Activated CD4-positive, alpha-beta T cell treated with anti-CD3 and anti-CD28 coated beads, Interleukin-2, amount 10 ng/mL, durations not matched to agents 24 days and 14 days (primary cell): ENCODE data around the gene KLF14. TPM values are rescaled to one million over a fixed set of nuclear protein-coding genes. Genes with fewer than 3 reads are reported as not detected.
"Not testable (repeated sequence)": the region's sequence is repeated elsewhere in the genome, so short reads cannot be mapped to it uniquely, and the experiment has no call there.

Source experiments
- DNase-seq: peaks from one replicate; pipeline ENCODE4 v3.0.0; 2022
- H3K27ac Mint-ChIP-seq: one replicate; pipeline ENCODE4 v1.8.0; 2022; ENCODE audit warnings: mild to moderate bottlenecking, mixed read lengths
- H3K27me3 Mint-ChIP-seq: one replicate; pipeline ENCODE4 v1.8.0; 2022; ENCODE audit warnings: mixed read lengths
- H3K36me3 Mint-ChIP-seq: one replicate; pipeline ENCODE4 v1.8.0; 2022; ENCODE audit warnings: low read depth, mild to moderate bottlenecking, mixed read lengths
- H3K4me1 Mint-ChIP-seq: one replicate; pipeline ENCODE4 v1.8.0; 2021; ENCODE audit warnings: mixed read lengths
- H3K4me3 Mint-ChIP-seq: one replicate; pipeline ENCODE4 v1.8.0; 2022; ENCODE audit warnings: mild to moderate bottlenecking, moderate library complexity, mixed read lengths
- H3K9me3 Mint-ChIP-seq: one replicate; pipeline ENCODE4 v1.8.0; 2021; ENCODE audit warnings: mixed read lengths
- intact Hi-C: fragments of 100-400 bp; cut with micrococcal nuclease; formaldehyde crosslinking; loops from one replicate; pipeline ENCODE4 v1.15.1; 2023
- total RNA-seq: library from RNA; stranded (reverse); gene quantifications from 2 replicates; pipeline ENCODE4 v1.2.3, GENCODE V29; 2022

The KLF14 gene
- not detected in 2 replicates for total RNA-seq

DNA sequence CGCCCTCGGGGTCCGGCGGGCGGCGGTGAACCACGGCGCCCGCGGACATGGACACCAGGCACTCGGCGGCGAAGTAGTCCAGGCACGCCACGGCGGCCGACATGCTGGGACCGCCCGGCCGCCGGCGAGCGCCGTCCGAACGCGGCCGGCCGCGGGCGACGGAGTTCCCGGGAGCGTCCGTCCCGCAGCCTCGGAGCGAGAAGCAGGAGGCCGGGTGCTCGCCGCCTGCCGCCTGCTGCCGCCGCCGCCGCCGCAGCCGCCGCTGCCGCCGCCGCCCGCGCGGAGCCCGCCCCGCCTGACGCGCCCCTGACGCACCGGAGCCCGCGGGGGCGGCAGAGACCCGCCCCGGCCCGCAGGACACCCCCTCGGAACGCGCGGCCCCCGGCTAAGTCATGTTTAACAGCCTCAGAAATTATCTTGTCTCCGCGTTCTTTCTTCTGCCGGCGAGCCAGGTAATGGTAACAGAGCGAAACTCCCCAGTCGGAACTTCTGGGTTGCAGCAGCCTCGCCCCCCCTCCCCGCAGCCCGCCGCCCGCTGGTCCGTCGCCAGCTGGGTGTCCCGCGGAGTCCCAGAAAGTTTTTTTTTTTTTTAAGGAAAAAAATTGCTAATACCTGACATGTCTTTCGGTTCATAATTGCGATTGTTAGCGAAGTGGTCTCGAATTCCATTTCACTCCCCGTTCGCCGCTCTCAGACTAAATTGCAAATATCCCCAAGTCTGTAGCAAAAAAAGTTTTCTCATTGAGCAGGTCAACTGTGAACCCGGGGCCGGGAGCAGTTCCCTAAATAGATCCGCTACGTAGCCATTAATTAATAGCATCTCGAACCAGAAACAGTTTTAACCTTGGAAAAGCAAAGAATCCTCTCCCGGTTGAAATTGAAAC is at the start of gene KLF14:
KLF14 (minus strand) TSS at position 277 of the 884 bp plus-strand sequence; CDS start at position 103, 174 bp downstream.
- peak within 1 kb of the TSS; percentile 11 for H3K27ac Mint-ChIP-seq
- H3K9me3 Mint-ChIP-seq = peaks cover 15% of the 10 kb centered on the region
- peaks cover 3% of the 10 kb centered on the region for H3K4me1 Mint-ChIP-seq
- H3K36me3 Mint-ChIP-seq = peaks cover 7% of the 10 kb centered on the region
- H3K27me3 Mint-ChIP-seq = peaks cover 70% of the 10 kb centered on the region
- peak within 1 kb of the TSS; percentile 87 for H3K4me3 Mint-ChIP-seq
- intact Hi-C loops = loop anchor here (5.0 kb wide), 1 partner anchor 247 kb away; no protein-coding TSS in a partner anchor
- DNase-seq = peak; percentile 76

GRCh38 chr7:130781346-130781745 is 47.3 kb upstream of the KLF14 start:
- intact Hi-C loops = no loop called here
- DNase-seq = no peak
- no peak overlapping the region for H3K4me3 Mint-ChIP-seq
- H3K36me3 Mint-ChIP-seq = no peaks in the 10 kb centered on the region
- H3K9me3 Mint-ChIP-seq = peaks cover 8% of the 10 kb centered on the region
- H3K27ac Mint-ChIP-seq = no peak overlapping the region
- H3K4me1 Mint-ChIP-seq = no peaks in the 10 kb centered on the region
- peaks cover 28% of the 10 kb centered on the region for H3K27me3 Mint-ChIP-seq

DNA sequence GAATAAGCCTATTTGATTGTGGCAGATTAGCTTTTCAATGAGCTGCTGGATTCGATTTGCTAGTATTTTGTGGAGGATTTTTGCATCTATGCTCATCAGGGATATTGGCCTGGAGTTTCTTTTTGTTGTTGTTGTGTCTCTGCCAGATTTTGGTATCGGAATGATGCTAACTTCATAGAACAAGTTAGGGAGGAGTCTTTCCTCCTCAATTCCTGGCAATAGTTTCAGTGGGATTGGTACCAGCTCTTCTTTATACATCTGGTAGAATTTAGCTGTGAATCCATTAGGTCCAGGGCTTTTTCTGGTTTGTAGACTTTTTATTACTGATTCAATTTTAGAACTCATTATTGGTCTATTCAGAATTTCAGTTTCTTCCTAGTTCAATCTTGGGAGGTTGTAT is 43.4 kb upstream of the KLF14 start:
- DNase-seq = no peak
- peaks cover 39% of the 10 kb centered on the region for H3K27me3 Mint-ChIP-seq
- H3K4me1 Mint-ChIP-seq = no peaks in the 10 kb centered on the region
- no peaks in the 10 kb centered on the region for H3K36me3 Mint-ChIP-seq
- peaks cover 8% of the 10 kb centered on the region for H3K9me3 Mint-ChIP-seq
- intact Hi-C loops = no loop called here
- no peak overlapping the region for H3K27ac Mint-ChIP-seq
- no peak overlapping the region for H3K4me3 Mint-ChIP-seq

DNA sequence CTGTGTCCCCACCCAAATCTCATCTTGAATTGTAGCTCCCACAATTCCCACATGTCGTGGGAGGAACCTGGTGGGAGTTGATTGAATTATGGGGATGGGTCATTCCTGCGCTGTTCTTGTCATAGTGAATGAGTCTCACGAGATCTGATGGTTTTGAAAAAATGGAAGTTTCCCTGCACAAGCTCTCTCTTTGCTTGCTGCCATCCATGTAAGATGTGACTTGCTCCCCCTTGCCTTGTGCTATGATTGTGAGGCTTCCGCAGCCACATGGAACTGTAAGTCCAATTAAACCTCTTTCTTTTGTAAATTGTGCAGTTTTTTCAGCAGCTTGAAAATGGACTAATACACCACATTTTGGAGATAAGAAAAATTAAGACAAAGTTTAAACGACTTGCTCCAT is 38.4 kb upstream of the KLF14 start:
- H3K9me3 Mint-ChIP-seq, intact Hi-C loops, H3K27ac Mint-ChIP-seq, H3K4me3 Mint-ChIP-seq, H3K36me3 Mint-ChIP-seq, DNase-seq, H3K4me1 Mint-ChIP-seq: not testable (repeated sequence)
- H3K27me3 Mint-ChIP-seq = peaks cover 25% of the 10 kb centered on the region

- H3K9me3 Mint-ChIP-seq = peaks cover 19% of the 10 kb centered on the region
- DNase-seq = no peak
- no peaks in the 10 kb centered on the region for H3K4me1 Mint-ChIP-seq
- peaks cover 14% of the 10 kb centered on the region for H3K27me3 Mint-ChIP-seq
- no peaks in the 10 kb centered on the region for H3K36me3 Mint-ChIP-seq
- H3K4me3 Mint-ChIP-seq = no peak overlapping the region
- intact Hi-C loops = no loop called here
- H3K27ac Mint-ChIP-seq = no peak overlapping the region
Measured at GRCh38 chr7:130768854-130769253, 34.8 kb upstream of the KLF14 start.

GRCh38 chr7:130764569-130764968 is 30.6 kb upstream of the KLF14 start:
- H3K4me3 Mint-ChIP-seq, H3K4me1 Mint-ChIP-seq, DNase-seq, H3K36me3 Mint-ChIP-seq, intact Hi-C loops, H3K27ac Mint-ChIP-seq: not testable (repeated sequence)
- Mint-ChIP-seq H3K27me3 (peaks cover 15% of the 10 kb centered on the region), H3K9me3 (peaks cover 19% of the 10 kb centered on the region)

DNA sequence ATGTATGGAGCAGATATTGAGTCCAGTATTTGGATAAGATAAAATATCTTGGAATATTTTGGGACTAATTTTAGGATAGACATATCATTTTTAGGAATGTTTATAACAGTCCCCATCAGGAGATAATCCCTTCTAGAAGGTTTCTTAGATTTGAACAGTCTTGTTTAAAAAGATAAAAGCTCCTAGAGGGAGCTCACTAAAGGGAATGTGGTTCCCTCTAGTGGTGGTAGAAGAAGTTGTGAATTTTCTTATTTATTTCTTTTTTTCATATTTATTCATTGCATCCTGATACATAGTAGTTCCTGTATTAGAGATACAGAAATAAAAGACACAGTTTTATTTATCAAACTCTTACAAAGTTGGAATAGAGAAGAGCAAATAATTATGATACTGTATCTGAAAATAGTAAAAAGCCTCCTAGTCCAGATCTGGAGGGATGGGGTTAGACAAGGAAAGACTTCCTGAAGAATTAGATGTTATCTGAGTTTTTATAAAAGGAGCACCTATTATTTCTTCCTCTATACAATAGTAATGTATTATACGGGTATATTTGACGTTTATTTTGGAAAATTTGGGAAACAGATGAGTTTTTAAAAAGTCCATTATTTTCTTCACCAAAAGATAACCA is 24.5 kb upstream of the KLF14 start:
- Mint-ChIP-seq H3K36me3 (no peaks in the 10 kb centered on the region), H3K27ac (no peak overlapping the region), H3K4me3 (no peak overlapping the region), H3K27me3 (peaks cover 17% of the 10 kb centered on the region), H3K9me3 (no peaks in the 10 kb centered on the region), H3K4me1 (no peaks in the 10 kb centered on the region)
- DNase-seq = no peak
- intact Hi-C loops = loop anchor here (1.0 to 5.0 kb wide), 4 partner anchors 272 to 696 kb away; no protein-coding TSS in a partner anchor

GRCh38 chr7:130756316-130756715 is 22.3 kb upstream of the KLF14 start:
- Mint-ChIP-seq H3K4me1 (no peaks in the 10 kb centered on the region), H3K36me3 (no peaks in the 10 kb centered on the region), H3K27me3 (peaks cover 23% of the 10 kb centered on the region), H3K4me3 (no peak overlapping the region), H3K27ac (no peak overlapping the region), H3K9me3 (no peaks in the 10 kb centered on the region)
- intact Hi-C loops = loop anchor here (5.0 kb wide), 1 partner anchor 514 kb away; no protein-coding TSS in a partner anchor
- no peak for DNase-seq

GRCh38 chr7:130752424-130752823 is 18.4 kb upstream of the KLF14 start:
- no peak overlapping the region for H3K4me3 Mint-ChIP-seq
- peaks cover 33% of the 10 kb centered on the region for H3K27me3 Mint-ChIP-seq
- DNase-seq = no peak
- no peaks in the 10 kb centered on the region for H3K4me1 Mint-ChIP-seq
- no peaks in the 10 kb centered on the region for H3K9me3 Mint-ChIP-seq
- intact Hi-C loops = no loop called here
- H3K36me3 Mint-ChIP-seq = no peaks in the 10 kb centered on the region
- no peak overlapping the region for H3K27ac Mint-ChIP-seq

DNA sequence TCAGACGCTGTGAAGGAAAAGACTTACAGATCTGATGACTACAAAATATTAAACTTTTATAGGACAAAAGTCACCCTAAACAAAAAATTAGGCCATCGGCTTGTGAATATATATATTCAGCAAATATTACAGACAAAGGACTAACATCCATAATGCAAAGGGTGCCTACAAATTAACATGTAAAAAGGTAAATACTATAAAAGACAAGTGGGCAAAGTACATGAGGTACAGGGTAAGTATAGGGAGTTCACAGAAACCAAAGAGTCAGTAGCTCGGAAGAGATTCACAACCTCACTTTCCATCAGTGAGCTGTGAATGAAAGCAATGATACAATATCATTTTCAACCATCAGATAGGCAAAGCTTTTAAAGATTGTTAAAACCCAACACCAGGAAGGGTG is 16.7 kb upstream of the KLF14 start:
- intact Hi-C loops = no loop called here
- Mint-ChIP-seq H3K4me1 (no peaks in the 10 kb centered on the region), H3K27ac (no peak overlapping the region), H3K36me3 (no peaks in the 10 kb centered on the region), H3K27me3 (peaks cover 43% of the 10 kb centered on the region), H3K9me3 (no peaks in the 10 kb centered on the region), H3K4me3 (no peak overlapping the region)
- DNase-seq = no peak

- Mint-ChIP-seq H3K27me3 (peaks cover 51% of the 10 kb centered on the region), H3K4me1 (no peaks in the 10 kb centered on the region), H3K36me3 (no peaks in the 10 kb centered on the region), H3K27ac (no peak overlapping the region), H3K4me3 (no peak overlapping the region), H3K9me3 (no peaks in the 10 kb centered on the region)
- DNase-seq = no peak
- intact Hi-C loops = no loop called here
Measured at GRCh38 chr7:130748531-130749389, 14.8 kb upstream of the KLF14 start.

- intact Hi-C loops = no loop called here
- DNase-seq = no peak
- H3K4me3 Mint-ChIP-seq = no peak overlapping the region
- H3K27ac Mint-ChIP-seq = no peak overlapping the region
- peaks cover 38% of the 10 kb centered on the region for H3K27me3 Mint-ChIP-seq
- no peaks in the 10 kb centered on the region for H3K9me3 Mint-ChIP-seq
- no peaks in the 10 kb centered on the region for H3K36me3 Mint-ChIP-seq
- H3K4me1 Mint-ChIP-seq = no peaks in the 10 kb centered on the region
Measured at GRCh38 chr7:130741331-130741995, 7.5 kb upstream of the KLF14 start.

DNA sequence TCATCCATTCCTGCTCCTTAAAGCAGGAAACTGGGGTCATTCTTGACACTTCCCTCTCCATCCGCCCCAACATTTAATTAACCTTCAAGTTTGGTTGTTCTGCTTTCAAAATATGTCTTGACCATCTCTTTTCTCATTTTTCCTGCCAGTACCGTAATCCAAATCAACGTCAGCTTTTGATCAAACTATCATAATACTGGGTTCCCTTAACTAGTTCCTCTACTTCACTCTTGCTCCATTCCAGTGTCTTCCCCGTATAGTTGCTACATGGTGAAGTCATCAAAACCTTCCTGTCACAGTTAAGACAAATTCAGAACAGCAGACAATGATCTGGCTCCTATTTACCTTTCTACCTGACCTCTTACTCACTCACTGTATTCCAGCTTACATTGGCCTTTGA is 6.6 kb upstream of the KLF14 start:
- intact Hi-C loops = no loop called here
- Mint-ChIP-seq H3K4me3 (no peak overlapping the region), H3K27me3 (peaks cover 44% of the 10 kb centered on the region), H3K36me3 (no peaks in the 10 kb centered on the region), H3K9me3 (no peaks in the 10 kb centered on the region), H3K4me1 (no peaks in the 10 kb centered on the region), H3K27ac (no peak overlapping the region)
- DNase-seq = no peak
